Measurements from ENCODE around the gene ZSCAN31.

The ZSCAN31 gene

GRCh38 chr6:28353981-28354676 lies 18.2 kb upstream of the ZSCAN31 start:
- Histone ChIP-seq H3K27me3 (ENCODE audit: control insufficient read depth in 2 of 2, insufficient read depth in 2 of 2, low read length in 2 of 2) (no peaks in the 10 kb centered on the region), H3K9me3 (ENCODE audit: control insufficient read depth in 2 of 2, low read length in 2 of 2) (no peaks in the 10 kb centered on the region), H3K9ac (ENCODE audit: low read depth in 1 of 2, low read length in 2 of 2) (peak overlapping the region; percentile 29 to 60), H3K4me3 (ENCODE audit: low read length in 2 of 2) (peak overlapping the region; percentile 14 to 67), H3K27ac (ENCODE audit: low read depth in 2 of 2, low read length in 2 of 2) (peak overlapping the region; percentile 57 to 81), H3K36me3 (ENCODE audit: control insufficient read depth in 2 of 2, insufficient read depth in 2 of 2, low read length in 2 of 2) (no peaks in the 10 kb centered on the region), H3K4me1 (ENCODE audit: control insufficient read depth in 2 of 2, insufficient read depth in 2 of 2, low read length in 2 of 2) (peaks cover 25 to 30% of the 10 kb centered on the region in 2 donors)

DNA sequence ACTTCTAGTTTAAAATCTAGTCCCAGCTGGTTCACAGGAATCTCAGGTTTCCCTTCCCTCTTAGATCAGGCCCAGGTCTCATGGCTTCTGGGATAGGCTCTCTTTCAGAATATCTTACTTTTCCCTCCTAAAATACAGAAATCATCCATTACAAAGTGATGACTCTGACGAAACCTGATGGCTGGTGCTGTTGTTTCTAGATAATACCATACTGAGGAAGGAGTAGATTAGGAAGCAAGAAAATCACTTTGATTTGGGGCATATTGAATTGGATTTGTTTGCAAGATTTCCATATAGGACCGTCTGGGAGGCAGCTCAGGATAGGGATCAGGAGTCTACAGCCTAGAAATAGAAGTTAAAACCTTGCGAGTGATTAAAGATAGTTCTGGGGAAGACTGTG lies 17.4 kb upstream of the ZSCAN31 start:
- Histone ChIP-seq H3K27me3 (ENCODE audit: control insufficient read depth in 2 of 2, insufficient read depth in 2 of 2, low read length in 2 of 2) (no peaks in the 10 kb centered on the region), H3K27ac (ENCODE audit: low read depth in 2 of 2, low read length in 2 of 2) (peak overlapping the region in 1 of 2 donors; percentile 81), H3K4me3 (ENCODE audit: low read length in 2 of 2) (peak overlapping the region in 1 of 2 donors; percentile 67), H3K4me1 (ENCODE audit: control insufficient read depth in 2 of 2, insufficient read depth in 2 of 2, low read length in 2 of 2) (peaks cover 25 to 30% of the 10 kb centered on the region in 2 donors), H3K9ac (ENCODE audit: low read depth in 1 of 2, low read length in 2 of 2) (peak overlapping the region in 1 of 2 donors; percentile 60), H3K9me3 (ENCODE audit: control insufficient read depth in 2 of 2, low read length in 2 of 2) (no peaks in the 10 kb centered on the region), H3K36me3 (ENCODE audit: control insufficient read depth in 2 of 2, insufficient read depth in 2 of 2, low read length in 2 of 2) (no peaks in the 10 kb centered on the region)

- Histone ChIP-seq H3K27ac (ENCODE audit: low read depth in 2 of 2, low read length in 2 of 2) (no peak overlapping the region), H3K4me3 (ENCODE audit: low read length in 2 of 2) (peak overlapping the region in 1 of 2 donors; percentile 94), H3K4me1 (ENCODE audit: control insufficient read depth in 2 of 2, insufficient read depth in 2 of 2, low read length in 2 of 2) (peaks cover 23 to 25% of the 10 kb centered on the region in 2 donors)
Observed at GRCh38 chr6:28351493-28351925, 15.6 kb upstream of the ZSCAN31 start.

DNA sequence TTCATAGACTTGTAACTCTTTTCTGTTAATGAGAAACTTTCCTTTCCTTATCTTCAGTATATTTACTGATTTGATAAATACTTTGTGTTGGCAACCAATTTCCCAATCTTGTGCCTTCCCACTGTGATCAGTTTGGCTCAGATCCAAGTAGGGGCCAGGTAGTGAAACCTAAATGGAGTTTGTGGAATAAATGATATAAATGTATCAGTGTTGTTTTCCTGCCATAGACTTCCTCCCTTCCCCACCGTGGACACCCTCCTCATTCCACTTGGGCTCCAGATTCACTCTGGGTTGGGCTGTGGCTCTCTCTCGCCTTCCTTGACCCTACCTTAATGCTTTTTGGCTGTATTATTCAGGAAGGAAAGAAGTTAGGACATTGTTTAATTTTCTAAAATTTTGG lies 15.1 kb upstream of the ZSCAN31 start:
- H3K9ac ChIP-seq (ENCODE audit: low read depth in 1 of 2, low read length in 2 of 2): no peak overlapping the region
- no peak overlapping the region for H3K27ac ChIP-seq (ENCODE audit: low read depth in 2 of 2, low read length in 2 of 2)
- H3K27me3 ChIP-seq (ENCODE audit: control insufficient read depth in 2 of 2, insufficient read depth in 2 of 2, low read length in 2 of 2): no peaks in the 10 kb centered on the region
- peaks cover 20 to 25% of the 10 kb centered on the region in 2 donors for H3K4me1 ChIP-seq (ENCODE audit: control insufficient read depth in 2 of 2, insufficient read depth in 2 of 2, low read length in 2 of 2)
- H3K36me3 ChIP-seq (ENCODE audit: control insufficient read depth in 2 of 2, insufficient read depth in 2 of 2, low read length in 2 of 2): no peaks in the 10 kb centered on the region
- no peaks in the 10 kb centered on the region for H3K9me3 ChIP-seq (ENCODE audit: control insufficient read depth in 2 of 2, low read length in 2 of 2)
- peak overlapping the region in 1 of 2 donors; percentile 94 for H3K4me3 ChIP-seq (ENCODE audit: low read length in 2 of 2)

More at GRCh38 chr6:28351493-28351925, 15.6 kb upstream of the ZSCAN31 start:
- H3K27me3 ChIP-seq (ENCODE audit: control insufficient read depth in 2 of 2, insufficient read depth in 2 of 2, low read length in 2 of 2): no peaks in the 10 kb centered on the region
- H3K9me3 ChIP-seq (ENCODE audit: control insufficient read depth in 2 of 2, low read length in 2 of 2): no peaks in the 10 kb centered on the region
- H3K9ac ChIP-seq (ENCODE audit: low read depth in 1 of 2, low read length in 2 of 2): no peak overlapping the region
- no peaks in the 10 kb centered on the region for H3K36me3 ChIP-seq (ENCODE audit: control insufficient read depth in 2 of 2, insufficient read depth in 2 of 2, low read length in 2 of 2)

- Histone ChIP-seq H3K4me1 (ENCODE audit: control insufficient read depth in 2 of 2, insufficient read depth in 2 of 2, low read length in 2 of 2) (peaks cover 15 to 19% of the 10 kb centered on the region in 2 donors), H3K36me3 (ENCODE audit: control insufficient read depth in 2 of 2, insufficient read depth in 2 of 2, low read length in 2 of 2) (no peaks in the 10 kb centered on the region), H3K9me3 (ENCODE audit: control insufficient read depth in 2 of 2, low read length in 2 of 2) (no peaks in the 10 kb centered on the region), H3K27ac (ENCODE audit: low read depth in 2 of 2, low read length in 2 of 2) (peak within 1 kb of the TSS; percentile 73 to 82), H3K9ac (ENCODE audit: low read depth in 1 of 2, low read length in 2 of 2) (peak within 1 kb of the TSS; percentile 88 to 92), H3K4me3 (ENCODE audit: low read length in 2 of 2) (peak within 1 kb of the TSS; percentile 85 to 94), H3K27me3 (ENCODE audit: control insufficient read depth in 2 of 2, insufficient read depth in 2 of 2, low read length in 2 of 2) (no peaks in the 10 kb centered on the region)
Observed at GRCh38 chr6:28349892-28350737, 14.2 kb upstream of the ZSCAN31 start, which contains the start of gene ZKSCAN3. ZKSCAN3 (plus strand) TSS chr6:28349947; CDS start chr6:28359587, 9,640 bp downstream.

- H3K36me3 ChIP-seq (ENCODE audit: control insufficient read depth in 2 of 2, insufficient read depth in 2 of 2, low read length in 2 of 2): no peaks in the 10 kb centered on the region
- H3K9ac ChIP-seq (ENCODE audit: low read depth in 1 of 2, low read length in 2 of 2): peak overlapping the region; percentile 88 to 92
- H3K27ac ChIP-seq (ENCODE audit: low read depth in 2 of 2, low read length in 2 of 2): peak overlapping the region; percentile 73 to 82
- peaks cover 12 to 14% of the 10 kb centered on the region in 2 donors for H3K4me1 ChIP-seq (ENCODE audit: control insufficient read depth in 2 of 2, insufficient read depth in 2 of 2, low read length in 2 of 2)
- H3K9me3 ChIP-seq (ENCODE audit: control insufficient read depth in 2 of 2, low read length in 2 of 2): no peaks in the 10 kb centered on the region
- H3K4me3 ChIP-seq (ENCODE audit: low read length in 2 of 2): peak overlapping the region; percentile 85 to 94
- no peaks in the 10 kb centered on the region for H3K27me3 ChIP-seq (ENCODE audit: control insufficient read depth in 2 of 2, insufficient read depth in 2 of 2, low read length in 2 of 2)
Observed at GRCh38 chr6:28349344-28349891, 13.5 kb upstream of the ZSCAN31 start.

DNA sequence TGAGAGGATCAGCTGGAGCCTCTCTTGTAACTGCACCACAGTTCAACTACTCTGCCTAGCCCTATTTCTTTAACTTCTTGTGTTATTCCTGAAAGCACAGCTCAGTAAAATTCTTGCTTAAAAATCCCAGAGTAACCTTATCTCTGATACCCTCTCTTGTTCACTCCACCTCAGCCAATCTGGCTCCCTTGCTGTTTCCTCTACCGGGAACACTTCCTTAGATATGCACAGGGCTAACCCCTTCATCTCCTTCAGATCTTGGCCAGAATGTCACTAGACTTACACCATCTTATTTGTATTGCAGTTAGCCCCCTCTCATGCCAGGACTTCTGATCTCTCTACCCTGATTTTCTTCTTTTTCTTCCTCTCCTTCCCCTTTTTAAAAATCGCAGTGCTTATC lies 11.2 kb upstream of the ZSCAN31 start:
- H3K27me3 ChIP-seq (ENCODE audit: control insufficient read depth in 2 of 2, insufficient read depth in 2 of 2, low read length in 2 of 2): no peaks in the 10 kb centered on the region
- no peak overlapping the region for H3K9ac ChIP-seq (ENCODE audit: low read depth in 1 of 2, low read length in 2 of 2)
- H3K4me3 ChIP-seq (ENCODE audit: low read length in 2 of 2): no peak overlapping the region
- no peaks in the 10 kb centered on the region for H3K9me3 ChIP-seq (ENCODE audit: control insufficient read depth in 2 of 2, low read length in 2 of 2)
- no peak overlapping the region for H3K27ac ChIP-seq (ENCODE audit: low read depth in 2 of 2, low read length in 2 of 2)
- peaks cover 12 to 14% of the 10 kb centered on the region in 2 donors for H3K4me1 ChIP-seq (ENCODE audit: control insufficient read depth in 2 of 2, insufficient read depth in 2 of 2, low read length in 2 of 2)
- H3K36me3 ChIP-seq (ENCODE audit: control insufficient read depth in 2 of 2, insufficient read depth in 2 of 2, low read length in 2 of 2): no peaks in the 10 kb centered on the region

GRCh38 chr6:28345201-28345600 lies 9.3 kb upstream of the ZSCAN31 start:
- Histone ChIP-seq H3K9me3 (ENCODE audit: control insufficient read depth in 2 of 2, low read length in 2 of 2) (no peaks in the 10 kb centered on the region), H3K4me3 (ENCODE audit: low read length in 2 of 2) (no peak overlapping the region), H3K9ac (ENCODE audit: low read depth in 1 of 2, low read length in 2 of 2) (no peak overlapping the region), H3K27me3 (ENCODE audit: control insufficient read depth in 2 of 2, insufficient read depth in 2 of 2, low read length in 2 of 2) (no peaks in the 10 kb centered on the region), H3K36me3 (ENCODE audit: control insufficient read depth in 2 of 2, insufficient read depth in 2 of 2, low read length in 2 of 2) (no peaks in the 10 kb centered on the region), H3K4me1 (ENCODE audit: control insufficient read depth in 2 of 2, insufficient read depth in 2 of 2, low read length in 2 of 2) (peaks cover under 1 to 3% of the 10 kb centered on the region in 2 donors), H3K27ac (ENCODE audit: low read depth in 2 of 2, low read length in 2 of 2) (no peak overlapping the region)

- Histone ChIP-seq H3K9ac (ENCODE audit: low read depth in 1 of 2, low read length in 2 of 2) (no peak overlapping the region), H3K27me3 (ENCODE audit: control insufficient read depth in 2 of 2, insufficient read depth in 2 of 2, low read length in 2 of 2) (no peaks in the 10 kb centered on the region), H3K9me3 (ENCODE audit: control insufficient read depth in 2 of 2, low read length in 2 of 2) (no peaks in the 10 kb centered on the region), H3K4me3 (ENCODE audit: low read length in 2 of 2) (no peak overlapping the region), H3K36me3 (ENCODE audit: control insufficient read depth in 2 of 2, insufficient read depth in 2 of 2, low read length in 2 of 2) (no peaks in the 10 kb centered on the region), H3K4me1 (ENCODE audit: control insufficient read depth in 2 of 2, insufficient read depth in 2 of 2, low read length in 2 of 2) (no peaks in the 10 kb centered on the region), H3K27ac (ENCODE audit: low read depth in 2 of 2, low read length in 2 of 2) (no peak overlapping the region)
Observed at GRCh38 chr6:28343898-28344677, 8.1 kb upstream of the ZSCAN31 start.

All from mucosa of rectum (tissue), 2 donors.